GM21619 (cell line): ENCODE results near the gene ERICH4.
"Not testable (repeated sequence)": the region's sequence is repeated elsewhere in the genome, so short reads cannot be mapped to it uniquely, and the experiment has no call there.

ENCODE experiments used
- ATAC-seq: cut with Tn5 transposase; IDR thresholded peaks from one replicate; pipeline ENCODE4 v1.9.1; 2021; ENCODE audit not compliant: unreplicated experiment

The ERICH4 gene

GRCh38 chr19:41442473-41443355, at the start of gene ERICH4:
Gene ERICH4, plus strand, starts transcription at chr19:41443156. Its CDS starts 14 bp downstream, at chr19:41443170.
- no peak for ATAC-seq

- no peak for ATAC-seq
Measured at GRCh38 chr19:41395355-41395754, 47.6 kb upstream of the ERICH4 start.

- ATAC-seq, result peak; percentile 89
Measured at GRCh38 chr19:41397086-41398049, 45.6 kb upstream of the ERICH4 start, which contains the start of the genes BCKDHA and EXOSC5. Gene BCKDHA, plus strand, starts transcription at chr19:41397818. Its CDS starts 10 bp downstream, at chr19:41397828. Gene EXOSC5, minus strand, starts transcription at chr19:41397359. Its CDS starts 31 bp downstream, at chr19:41397328.

GRCh38 chr19:41398050-41398418, 44.9 kb upstream of the ERICH4 start:
- no peak for ATAC-seq

GRCh38 chr19:41398598-41398997, 44.4 kb upstream of the ERICH4 start:
- no peak for ATAC-seq

- ATAC-seq, result no peak
Measured at GRCh38 chr19:41399091-41399490, 43.9 kb upstream of the ERICH4 start.

- no peak for ATAC-seq
Measured at GRCh38 chr19:41399525-41399924, 43.4 kb upstream of the ERICH4 start.

- ATAC-seq, result no peak
Measured at GRCh38 chr19:41401483-41401882, 41.5 kb upstream of the ERICH4 start.

- ATAC-seq, result no peak
Measured at GRCh38 chr19:41402010-41402409, 40.9 kb upstream of the ERICH4 start.

GRCh38 chr19:41403181-41403970, 39.6 kb upstream of the ERICH4 start:
- no peak for ATAC-seq

GRCh38 chr19:41405776-41406175, 37.2 kb upstream of the ERICH4 start:
- no peak for ATAC-seq

- ATAC-seq, result no peak
Measured at GRCh38 chr19:41407271-41407670, 35.7 kb upstream of the ERICH4 start.

- ATAC-seq, result no peak
Measured at GRCh38 chr19:41408256-41408655, 34.7 kb upstream of the ERICH4 start.

- ATAC-seq, result not testable (repeated sequence)
Measured at GRCh38 chr19:41408846-41409245, 34.1 kb upstream of the ERICH4 start.

GRCh38 chr19:41409288-41409687, 33.7 kb upstream of the ERICH4 start:
- no peak for ATAC-seq

GRCh38 chr19:41410336-41411054, 32.5 kb upstream of the ERICH4 start:
- no peak for ATAC-seq

GRCh38 chr19:41411100-41411967, 31.6 kb upstream of the ERICH4 start:
- ATAC-seq, result no peak

GRCh38 chr19:41411968-41412265, 31.0 kb upstream of the ERICH4 start:
- ATAC-seq, result no peak

GRCh38 chr19:41412953-41413352, 30.0 kb upstream of the ERICH4 start:
- no peak for ATAC-seq
